ENCODE results near the gene LIMS2.

GRCh38 chr2:127641846-127642507 is 33.4 kb downstream of the LIMS2 start:
- TF ChIP-seq, protein P1, sequence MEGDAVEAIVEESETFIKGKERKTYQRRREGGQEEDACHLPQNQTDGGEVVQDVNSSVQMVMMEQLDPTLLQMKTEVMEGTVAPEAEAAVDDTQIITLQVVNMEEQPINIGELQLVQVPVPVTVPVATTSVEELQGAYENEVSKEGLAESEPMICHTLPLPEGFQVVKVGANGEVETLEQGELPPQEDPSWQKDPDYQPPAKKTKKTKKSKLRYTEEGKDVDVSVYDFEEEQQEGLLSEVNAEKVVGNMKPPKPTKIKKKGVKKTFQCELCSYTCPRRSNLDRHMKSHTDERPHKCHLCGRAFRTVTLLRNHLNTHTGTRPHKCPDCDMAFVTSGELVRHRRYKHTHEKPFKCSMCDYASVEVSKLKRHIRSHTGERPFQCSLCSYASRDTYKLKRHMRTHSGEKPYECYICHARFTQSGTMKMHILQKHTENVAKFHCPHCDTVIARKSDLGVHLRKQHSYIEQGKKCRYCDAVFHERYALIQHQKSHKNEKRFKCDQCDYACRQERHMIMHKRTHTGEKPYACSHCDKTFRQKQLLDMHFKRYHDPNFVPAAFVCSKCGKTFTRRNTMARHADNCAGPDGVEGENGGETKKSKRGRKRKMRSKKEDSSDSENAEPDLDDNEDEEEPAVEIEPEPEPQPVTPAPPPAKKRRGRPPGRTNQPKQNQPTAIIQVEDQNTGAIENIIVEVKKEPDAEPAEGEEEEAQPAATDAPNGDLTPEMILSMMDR (IDR thresholded peaks at IDR 0.05) = no peak
- no peak for TF ChIP-seq POLR2A (IDR thresholded peaks at IDR 0.05)
- no peak for TF ChIP-seq EP300 (IDR thresholded peaks at IDR 0.05; ENCODE audit: low read depth)
- no peak for TF ChIP-seq POLR2AphosphoS5 (IDR thresholded peaks at IDR 0.05)

Data from transverse colon (tissue), 4 donors.